ENCODE data around the gene RHOBTB1. TPM values are rescaled to one million over a fixed set of nuclear protein-coding genes. Genes with fewer than 3 reads are reported as not detected.

Gene RHOBTB1
- total RNA-seq, 2 experiments from 2014 or later, result not detected

GRCh38 chr10:60870803-60871202, 73.2 kb downstream of the RHOBTB1 start:
- no peaks in the 10 kb centered on the region for H3K36me3 Mint-ChIP-seq (ENCODE audit: low read depth)
- H3K27me3 Mint-ChIP-seq, result peaks cover 8% of the 10 kb centered on the region
- Histone ChIP-seq H3K36me3 (ENCODE audit: insufficient read depth, low read length) (no peaks in the 10 kb centered on the region), H3K4me1 (ENCODE audit: insufficient read depth, low read length) (no peaks in the 10 kb centered on the region), H3K4me3 (ENCODE audit: low read length) (no peak overlapping the region), H3K9me3 (ENCODE audit: control insufficient read depth in 1 of 2, insufficient read depth in 1 of 2, low read length in 2 of 2) (no peaks in the 10 kb centered on the region), H3K27me3 (ENCODE audit: control insufficient read depth in 1 of 2, insufficient read depth in 2 of 2, low read length in 2 of 2) (no peaks in the 10 kb centered on the region), H3K27ac (ENCODE audit: low read depth in 1 of 2, low read length in 2 of 2) (no peak overlapping the region)
- no peaks in the 10 kb centered on the region for H3K9me3 Mint-ChIP-seq
- H3K27ac Mint-ChIP-seq, result no peak overlapping the region
- H3K4me3 Mint-ChIP-seq, result no peak overlapping the region
- DNase-seq (no peak), ATAC-seq (ENCODE audit: poor library complexity) (no peak)
- no peaks in the 10 kb centered on the region for H3K4me1 Mint-ChIP-seq (ENCODE audit: low read depth)
- intact Hi-C loops (cut with DNase I, micrococcal nuclease), result no loop called here
- POLR2A ChIA-PET, result no interaction called here
- no peak for TF ChIP-seq CTCF (IDR thresholded peaks at IDR 0.05)
- CTCF ChIA-PET, result no interaction called here

- Histone ChIP-seq H3K27me3 (ENCODE audit: control insufficient read depth in 1 of 2, insufficient read depth in 2 of 2, low read length in 2 of 2) (no peaks in the 10 kb centered on the region), H3K4me3 (ENCODE audit: low read length) (no peak overlapping the region), H3K27ac (ENCODE audit: low read depth in 1 of 2, low read length in 2 of 2) (no peak overlapping the region), H3K9me3 (ENCODE audit: control insufficient read depth in 1 of 2, insufficient read depth in 1 of 2, low read length in 2 of 2) (no peaks in the 10 kb centered on the region), H3K36me3 (ENCODE audit: insufficient read depth, low read length) (no peaks in the 10 kb centered on the region), H3K4me1 (ENCODE audit: insufficient read depth, low read length) (no peaks in the 10 kb centered on the region)
- ChIA-PET POLR2A (no interaction called here), CTCF (no interaction called here)
- no peaks in the 10 kb centered on the region for H3K9me3 Mint-ChIP-seq
- H3K4me3 Mint-ChIP-seq, result no peak overlapping the region
- intact Hi-C loops (cut with DNase I, micrococcal nuclease), result no loop called here
- no peaks in the 10 kb centered on the region for H3K4me1 Mint-ChIP-seq (ENCODE audit: low read depth)
- DNase-seq (no peak), ATAC-seq (ENCODE audit: poor library complexity) (no peak)
- no peak for TF ChIP-seq CTCF (IDR thresholded peaks at IDR 0.05)
- H3K36me3 Mint-ChIP-seq (ENCODE audit: low read depth), result no peaks in the 10 kb centered on the region
- peaks cover 10% of the 10 kb centered on the region for H3K27me3 Mint-ChIP-seq
- H3K27ac Mint-ChIP-seq, result no peak overlapping the region
Observed at GRCh38 chr10:60870416-60870728, 73.6 kb downstream of the RHOBTB1 start.

- Mint-ChIP-seq H3K36me3 (ENCODE audit: low read depth) (no peaks in the 10 kb centered on the region), H3K9me3 (no peaks in the 10 kb centered on the region), H3K4me3 (no peak overlapping the region), H3K4me1 (ENCODE audit: low read depth) (no peaks in the 10 kb centered on the region), H3K27ac (no peak overlapping the region), H3K27me3 (peaks cover 14% of the 10 kb centered on the region)
- H3K36me3 ChIP-seq (ENCODE audit: insufficient read depth, low read length), result no peaks in the 10 kb centered on the region
- CTCF ChIA-PET, result no interaction called here
- no peaks in the 10 kb centered on the region for H3K27me3 ChIP-seq (ENCODE audit: control insufficient read depth in 1 of 2, insufficient read depth in 2 of 2, low read length in 2 of 2)
- no peak for TF ChIP-seq CTCF (IDR thresholded peaks at IDR 0.05)
- H3K4me3 ChIP-seq (ENCODE audit: low read length), result no peak overlapping the region
- H3K27ac ChIP-seq (ENCODE audit: low read depth in 1 of 2, low read length in 2 of 2), result no peak overlapping the region
- intact Hi-C loops (cut with DNase I, micrococcal nuclease), result no loop called here
- no peak for DNase-seq
- no peaks in the 10 kb centered on the region for H3K4me1 ChIP-seq (ENCODE audit: insufficient read depth, low read length)
- ATAC-seq (ENCODE audit: poor library complexity), result no peak
- POLR2A ChIA-PET, result no interaction called here
- no peaks in the 10 kb centered on the region for H3K9me3 ChIP-seq (ENCODE audit: control insufficient read depth in 1 of 2, insufficient read depth in 1 of 2, low read length in 2 of 2)
Observed at GRCh38 chr10:60869652-60870415, 74.2 kb downstream of the RHOBTB1 start.

All from CD4-positive, alpha-beta T cell (primary cell).